ENCODE results near the gene CDY2B.
"Not testable (repeated sequence)": the region's sequence is repeated elsewhere in the genome, so short reads cannot be mapped to it uniquely, and the experiment has no call there.

Gene CDY2B

DNA sequence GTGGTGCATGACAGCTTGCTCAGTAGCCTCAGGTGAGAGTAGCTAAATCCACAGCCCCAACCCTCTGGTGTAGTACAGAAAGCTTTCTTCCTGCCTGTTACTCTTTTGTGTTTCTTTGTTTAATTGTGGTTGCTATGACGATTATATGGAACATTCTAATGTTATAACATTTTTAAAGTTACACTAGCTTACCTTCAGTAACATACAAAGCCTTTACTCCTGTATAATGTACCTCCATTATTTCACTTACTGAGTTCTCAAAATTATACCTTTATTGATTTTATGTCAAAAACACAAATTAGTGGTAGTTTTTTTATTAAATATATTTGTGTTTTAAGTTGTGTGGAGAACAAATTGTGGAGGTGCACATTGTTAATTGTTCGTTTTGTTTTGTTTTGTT, at the start of gene CDY2B:
TSS of gene CDY2B (minus strand) at position 101 of the 400 bp plus-strand sequence. CDS start 328 bp downstream, outside the sequence.
- H3K36me3 Mint-ChIP-seq, CTCF ChIA-PET, DNase-seq: not testable (repeated sequence)

DNA sequence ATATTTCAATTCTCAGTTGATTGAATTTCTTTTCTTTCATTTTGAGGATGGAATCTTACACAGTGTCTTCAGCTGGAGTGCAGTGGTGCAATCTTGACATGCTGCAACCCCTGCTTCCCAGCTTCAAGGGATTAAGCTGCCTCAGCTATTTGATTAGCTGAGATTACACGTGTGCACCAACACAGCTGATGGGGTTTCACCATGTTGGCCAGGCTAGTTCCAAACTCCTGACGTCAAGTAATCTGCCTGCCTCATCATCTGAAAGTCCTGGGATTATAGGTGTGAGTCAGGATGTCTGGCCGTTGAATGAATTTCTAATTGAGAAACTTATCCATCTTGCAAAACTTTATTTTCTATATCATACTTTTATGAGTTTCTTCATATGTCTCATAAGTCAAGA, 28.0 kb upstream of the CDY2B start:
- CTCF ChIA-PET, H3K4me1 Mint-ChIP-seq, H3K9me3 Mint-ChIP-seq, H3K4me3 Mint-ChIP-seq, H3K27ac Mint-ChIP-seq, H3K36me3 Mint-ChIP-seq, H3K27me3 Mint-ChIP-seq, DNase-seq: not testable (repeated sequence)

More for the DNA sequence above, at the start of gene CDY2B:
- not testable (repeated sequence) for H3K27me3 Mint-ChIP-seq, H3K4me3 Mint-ChIP-seq, H3K9me3 Mint-ChIP-seq, H3K27ac Mint-ChIP-seq, H3K4me1 Mint-ChIP-seq

DNA sequence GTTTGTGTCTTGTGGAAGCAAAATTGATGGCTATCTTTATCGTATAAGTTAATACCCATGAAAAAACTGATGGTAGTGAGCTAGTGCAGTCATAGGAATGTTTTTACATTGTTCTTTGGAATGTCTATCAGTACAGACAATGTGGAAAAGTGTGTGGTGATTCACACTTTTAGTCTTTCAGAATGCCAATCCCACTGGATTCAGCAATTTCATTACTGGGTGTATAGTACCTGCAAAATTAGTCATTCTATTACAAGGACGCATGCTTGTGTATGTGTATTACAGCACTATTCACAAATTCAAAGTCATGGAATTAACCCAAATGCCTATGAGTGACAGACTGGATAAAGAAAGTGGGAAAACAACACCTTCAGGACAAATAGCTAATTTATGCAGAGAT, 27.3 kb upstream of the CDY2B start:
- CTCF ChIA-PET, H3K4me3 Mint-ChIP-seq, H3K27ac Mint-ChIP-seq, H3K36me3 Mint-ChIP-seq, H3K9me3 Mint-ChIP-seq, H3K27me3 Mint-ChIP-seq, H3K4me1 Mint-ChIP-seq, DNase-seq: not testable (repeated sequence)

- DNase-seq, H3K9me3 Mint-ChIP-seq, H3K36me3 Mint-ChIP-seq, CTCF ChIA-PET, H3K27me3 Mint-ChIP-seq, H3K27ac Mint-ChIP-seq, H3K4me1 Mint-ChIP-seq, H3K4me3 Mint-ChIP-seq: not testable (repeated sequence)
These were observed 1.7 kb upstream of the CDY2B start for GRCh38 chrY:17881697-17882096.

DNA sequence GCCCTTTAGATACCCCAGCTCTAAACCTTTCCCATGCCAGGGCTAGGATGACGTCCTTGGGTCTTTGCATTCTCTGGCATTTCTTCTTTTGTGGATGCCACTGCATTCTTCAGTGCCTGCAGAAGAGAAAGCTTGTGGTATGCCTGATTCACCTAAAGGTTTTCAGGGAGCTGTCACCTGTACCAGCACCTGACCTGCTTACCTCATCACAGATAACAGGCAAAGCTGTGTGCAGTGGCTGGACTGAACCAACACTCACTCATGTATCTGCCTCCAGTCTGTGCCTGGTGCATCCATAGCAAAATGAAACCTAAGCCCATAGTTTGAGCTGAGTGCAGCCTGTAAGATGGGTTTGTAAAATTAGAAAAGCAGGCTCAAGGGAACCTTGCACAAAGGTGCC, 3.3 kb downstream of the CDY2B start:
- H3K36me3 Mint-ChIP-seq, DNase-seq, H3K27me3 Mint-ChIP-seq, CTCF ChIA-PET, H3K4me1 Mint-ChIP-seq, H3K27ac Mint-ChIP-seq, H3K9me3 Mint-ChIP-seq, H3K4me3 Mint-ChIP-seq: not testable (repeated sequence)

GRCh38 chrY:17875401-17875800, 4.6 kb downstream of the CDY2B start:
- H3K36me3 Mint-ChIP-seq, CTCF ChIA-PET, H3K4me1 Mint-ChIP-seq, H3K27ac Mint-ChIP-seq, H3K27me3 Mint-ChIP-seq, H3K4me3 Mint-ChIP-seq, DNase-seq, H3K9me3 Mint-ChIP-seq: not testable (repeated sequence)

- DNase-seq, H3K27me3 Mint-ChIP-seq, H3K27ac Mint-ChIP-seq, CTCF ChIA-PET, H3K9me3 Mint-ChIP-seq, H3K36me3 Mint-ChIP-seq, H3K4me1 Mint-ChIP-seq, H3K4me3 Mint-ChIP-seq: not testable (repeated sequence)
These were observed 8.7 kb downstream of the CDY2B start for GRCh38 chrY:17871194-17871903.

- H3K36me3 Mint-ChIP-seq, H3K4me1 Mint-ChIP-seq, H3K9me3 Mint-ChIP-seq, H3K4me3 Mint-ChIP-seq, H3K27me3 Mint-ChIP-seq, CTCF ChIA-PET, DNase-seq, H3K27ac Mint-ChIP-seq: not testable (repeated sequence)
These were observed 9.3 kb downstream of the CDY2B start for GRCh38 chrY:17870737-17871136.

DNA sequence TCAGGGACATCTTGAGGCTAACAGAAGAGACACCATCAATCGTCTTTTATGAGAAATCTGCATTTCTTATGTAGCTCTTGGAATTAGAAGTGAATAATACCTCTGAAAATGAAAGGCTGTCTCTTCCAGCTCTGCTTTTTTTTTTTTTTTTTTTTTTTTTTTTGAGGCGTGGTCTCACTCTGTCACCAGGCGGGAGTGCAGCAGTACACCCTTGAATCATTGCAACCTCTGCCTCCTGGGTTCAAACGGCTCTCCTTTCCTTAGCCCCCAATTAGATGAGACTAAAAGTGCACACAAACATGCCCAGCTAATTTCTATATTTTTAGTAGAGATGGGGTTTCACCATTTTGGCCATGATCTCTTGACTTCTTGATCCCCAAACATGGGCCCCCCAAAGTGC, 12.2 kb downstream of the CDY2B start:
- H3K9me3 Mint-ChIP-seq, H3K27ac Mint-ChIP-seq, CTCF ChIA-PET, H3K36me3 Mint-ChIP-seq, H3K27me3 Mint-ChIP-seq, DNase-seq, H3K4me1 Mint-ChIP-seq, H3K4me3 Mint-ChIP-seq: not testable (repeated sequence)

DNA sequence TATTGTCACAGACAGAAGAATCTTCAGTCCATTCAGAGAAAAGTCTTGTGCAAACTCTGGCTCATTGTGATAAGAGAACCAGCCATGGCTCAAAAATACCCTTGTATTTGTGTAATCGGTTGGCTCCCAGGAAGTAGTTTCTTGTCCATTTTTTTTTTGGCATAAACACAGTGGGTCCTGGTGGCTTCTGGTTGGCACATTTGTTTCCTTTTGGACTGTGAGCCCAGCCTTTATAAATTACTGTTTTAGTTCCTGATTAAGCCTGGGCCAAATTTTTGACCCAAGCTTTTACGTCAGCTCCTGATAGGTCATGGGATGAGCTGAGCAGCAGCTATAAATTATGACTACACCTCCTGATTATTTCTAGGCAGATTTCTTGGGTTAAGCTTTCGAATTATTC, 19.4 kb downstream of the CDY2B start:
- DNase-seq, H3K27me3 Mint-ChIP-seq, CTCF ChIA-PET: not testable (repeated sequence)

GRCh38 chrY:17856963-17857848, 22.8 kb downstream of the CDY2B start:
- H3K4me3 Mint-ChIP-seq, H3K9me3 Mint-ChIP-seq, H3K4me1 Mint-ChIP-seq, H3K36me3 Mint-ChIP-seq, H3K27me3 Mint-ChIP-seq, DNase-seq, CTCF ChIA-PET, H3K27ac Mint-ChIP-seq: not testable (repeated sequence)

More for the DNA sequence above, 19.4 kb downstream of the CDY2B start:
- H3K36me3 Mint-ChIP-seq, H3K4me1 Mint-ChIP-seq, H3K4me3 Mint-ChIP-seq, H3K27ac Mint-ChIP-seq, H3K9me3 Mint-ChIP-seq: not testable (repeated sequence)

DNA sequence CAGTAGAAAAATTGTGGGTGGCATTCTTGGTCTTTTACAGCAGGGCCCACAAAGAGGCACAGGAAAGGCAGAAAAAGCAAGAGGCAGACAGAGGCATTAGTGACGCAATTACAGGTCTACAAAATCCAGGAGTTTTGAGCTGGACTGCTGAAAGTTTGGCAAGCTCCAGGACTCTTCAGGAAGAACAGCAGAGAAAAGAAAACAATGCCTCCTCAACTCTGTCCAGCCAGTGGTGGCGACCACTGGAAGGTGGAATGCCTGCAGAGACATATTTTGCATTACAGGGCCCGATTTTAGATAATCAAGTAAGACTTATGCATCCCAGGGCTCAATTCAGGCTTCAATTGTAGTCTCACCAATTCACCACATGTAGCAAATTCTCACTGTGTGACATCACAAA, 23.5 kb downstream of the CDY2B start:
- H3K4me1 Mint-ChIP-seq, H3K27ac Mint-ChIP-seq, DNase-seq, CTCF ChIA-PET, H3K27me3 Mint-ChIP-seq, H3K9me3 Mint-ChIP-seq, H3K36me3 Mint-ChIP-seq, H3K4me3 Mint-ChIP-seq: not testable (repeated sequence)

DNA sequence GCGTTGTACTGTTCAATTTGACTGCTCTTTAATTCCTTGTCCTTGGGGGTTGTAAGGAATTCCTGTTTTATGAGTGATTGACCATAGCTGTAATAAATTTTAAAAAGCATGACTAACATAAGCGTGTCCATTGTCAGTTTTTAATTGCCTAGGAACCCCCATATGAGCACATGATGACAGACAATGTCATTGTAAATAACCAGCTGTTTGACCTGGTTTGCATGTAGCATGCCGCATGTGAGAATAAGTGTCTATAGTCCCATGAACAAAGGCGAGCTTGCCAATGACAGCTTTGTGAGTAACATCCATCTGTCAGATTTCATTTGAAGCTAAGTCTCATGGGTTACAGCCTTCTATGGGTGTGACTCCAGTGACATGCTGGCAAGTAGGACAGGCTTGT, 30.9 kb downstream of the CDY2B start:
- H3K9me3 Mint-ChIP-seq, H3K36me3 Mint-ChIP-seq, H3K27ac Mint-ChIP-seq, DNase-seq, H3K4me1 Mint-ChIP-seq, H3K4me3 Mint-ChIP-seq, H3K27me3 Mint-ChIP-seq, CTCF ChIA-PET: not testable (repeated sequence)

DNA sequence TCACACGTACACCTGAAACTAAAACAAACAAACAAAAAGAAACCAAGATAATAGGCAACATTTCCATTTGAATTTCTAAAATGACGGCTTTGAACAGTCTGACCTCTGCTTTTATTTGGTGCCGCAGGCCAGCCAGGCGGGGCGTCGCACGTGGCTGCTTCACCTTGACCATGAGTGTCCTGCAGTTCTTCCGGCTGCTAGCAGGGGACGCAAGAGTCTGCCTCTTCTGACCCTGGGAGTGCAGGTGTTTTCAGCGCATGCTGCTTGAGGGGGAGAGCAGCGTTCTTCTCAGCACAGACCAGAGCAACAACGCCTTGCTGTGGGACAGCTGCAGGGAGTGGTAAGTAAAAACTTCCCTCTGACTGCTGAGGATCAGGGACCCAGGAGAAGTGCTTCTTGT, 47.9 kb downstream of the CDY2B start:
- CTCF ChIA-PET, H3K27ac Mint-ChIP-seq, H3K9me3 Mint-ChIP-seq, DNase-seq, H3K4me3 Mint-ChIP-seq, H3K4me1 Mint-ChIP-seq, H3K27me3 Mint-ChIP-seq, H3K36me3 Mint-ChIP-seq: not testable (repeated sequence)

All from activated naive CD4-positive, alpha-beta T cell treated with anti-CD3 and anti-CD28 coated beads, Interleukin-2, amount 10 ng/mL, durations not matched to agents 7 days and 5 days (primary cell).